ENCODE results near the gene NR6A1.

NR6A1 gene

GRCh38 chr9:124512806-124513204 lies 258.3 kb downstream of the NR6A1 start:
- DNase-seq: no peak

GRCh38 chr9:124511891-124512805 lies 259.0 kb downstream of the NR6A1 start:
- no peak for DNase-seq

- no peak for DNase-seq
Measured at GRCh38 chr9:124511426-124511840, 259.7 kb downstream of the NR6A1 start.

- DNase-seq: no peak
Measured at GRCh38 chr9:124510650-124511425, 260.3 kb downstream of the NR6A1 start.

DNA sequence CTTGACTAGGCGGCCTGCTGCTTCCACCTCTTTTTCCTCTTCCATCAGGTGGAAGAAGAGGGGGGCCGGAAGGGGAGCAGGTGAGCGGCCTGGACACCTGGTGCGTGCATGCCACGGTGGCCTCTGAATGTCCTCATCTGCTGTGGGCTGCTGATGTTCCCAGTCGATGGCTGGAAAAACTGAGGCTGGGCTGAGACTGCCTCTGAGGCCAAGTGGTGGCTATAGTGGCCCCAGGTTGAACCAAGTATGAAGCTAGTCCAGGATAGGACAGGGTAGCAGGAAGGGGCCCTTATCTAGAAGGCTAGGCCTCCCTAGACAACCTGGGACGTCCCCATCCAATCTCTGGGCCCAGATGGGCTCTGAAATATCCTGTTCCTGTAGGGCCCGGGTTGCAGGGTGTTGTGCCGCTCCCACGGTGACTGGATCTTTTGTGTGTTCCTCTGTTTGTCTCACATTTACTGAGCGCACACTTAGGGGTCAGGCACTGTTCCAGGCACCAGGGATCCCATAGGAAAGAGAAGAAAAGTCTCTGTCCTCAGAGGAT lies 263.2 kb downstream of the NR6A1 start:
- no peak for DNase-seq

DNA sequence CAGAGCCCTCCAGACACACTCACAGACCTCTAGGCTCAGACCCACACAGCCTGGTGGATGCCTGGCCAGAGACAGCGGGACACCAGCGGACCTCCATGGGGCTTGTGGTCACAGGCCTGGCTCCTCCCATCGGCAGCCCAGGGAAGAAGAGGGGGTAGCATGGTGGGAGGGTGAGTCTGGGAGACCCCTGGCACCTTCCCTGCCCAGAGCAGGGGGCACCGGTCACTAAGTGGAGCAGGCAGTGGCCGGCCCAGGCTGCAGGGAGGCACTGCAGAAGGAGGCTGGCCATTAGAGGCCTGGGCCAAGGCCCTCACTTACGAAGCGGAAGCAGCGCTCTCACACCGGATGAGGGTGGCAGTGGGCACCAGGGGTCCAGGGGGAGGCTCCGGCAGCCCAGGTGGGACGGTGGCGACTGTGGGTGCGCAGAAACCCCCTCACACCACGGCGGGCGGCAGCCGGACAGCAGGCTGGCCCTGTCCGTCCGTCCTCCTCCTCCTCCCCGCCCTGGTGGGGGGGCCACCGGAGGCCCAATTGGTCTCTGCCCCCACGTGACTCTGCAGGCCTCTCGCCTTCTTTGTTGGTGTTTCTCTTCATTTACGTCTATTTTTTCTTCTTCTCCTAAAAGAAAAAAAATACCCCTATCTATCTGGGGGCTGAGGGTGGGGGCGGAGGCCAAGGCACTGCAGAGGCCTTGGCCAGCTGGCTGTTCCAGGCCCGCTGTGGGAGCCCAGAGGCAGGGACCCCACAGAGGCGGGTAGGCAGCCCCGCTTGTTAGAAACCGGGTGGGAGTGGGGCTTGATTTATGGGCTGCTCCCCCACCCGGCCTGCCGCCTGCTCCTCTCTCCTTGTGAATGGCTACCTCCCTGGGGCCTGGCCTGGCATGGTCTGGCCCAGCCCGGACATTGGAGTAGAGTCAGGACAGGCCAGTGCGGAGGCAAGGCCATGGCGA lies 263.9 kb downstream of the NR6A1 start, which contains the start of gene NR5A1:
Gene NR5A1 (minus strand): TSS at position 469 of the 949 bp plus-strand sequence. CDS start 4,004 bp downstream, outside the sequence.
- DNase-seq: no peak

DNA sequence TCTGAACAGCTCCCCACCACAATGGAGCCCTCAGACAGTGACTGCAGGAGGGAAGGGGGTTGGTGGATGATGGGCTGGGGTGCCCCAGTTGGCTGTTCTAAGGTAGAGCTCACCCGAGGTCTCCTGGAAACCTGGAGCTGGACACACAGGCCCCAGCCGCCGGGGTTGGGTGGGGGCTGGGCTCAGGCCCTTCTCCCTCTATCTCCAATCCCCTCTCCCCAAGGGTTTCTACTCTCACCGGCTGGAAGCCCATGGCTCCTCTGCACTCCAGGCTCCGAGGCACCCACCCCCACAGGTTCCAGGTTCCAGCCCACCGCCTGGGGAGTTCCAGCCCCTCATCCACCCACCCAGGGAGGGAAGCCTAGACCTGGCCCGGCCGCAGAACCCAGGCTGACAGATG lies 264.7 kb downstream of the NR6A1 start:
- DNase-seq: no peak

- DNase-seq: no peak
Measured at GRCh38 chr9:124505901-124506346, 265.2 kb downstream of the NR6A1 start.

DNA sequence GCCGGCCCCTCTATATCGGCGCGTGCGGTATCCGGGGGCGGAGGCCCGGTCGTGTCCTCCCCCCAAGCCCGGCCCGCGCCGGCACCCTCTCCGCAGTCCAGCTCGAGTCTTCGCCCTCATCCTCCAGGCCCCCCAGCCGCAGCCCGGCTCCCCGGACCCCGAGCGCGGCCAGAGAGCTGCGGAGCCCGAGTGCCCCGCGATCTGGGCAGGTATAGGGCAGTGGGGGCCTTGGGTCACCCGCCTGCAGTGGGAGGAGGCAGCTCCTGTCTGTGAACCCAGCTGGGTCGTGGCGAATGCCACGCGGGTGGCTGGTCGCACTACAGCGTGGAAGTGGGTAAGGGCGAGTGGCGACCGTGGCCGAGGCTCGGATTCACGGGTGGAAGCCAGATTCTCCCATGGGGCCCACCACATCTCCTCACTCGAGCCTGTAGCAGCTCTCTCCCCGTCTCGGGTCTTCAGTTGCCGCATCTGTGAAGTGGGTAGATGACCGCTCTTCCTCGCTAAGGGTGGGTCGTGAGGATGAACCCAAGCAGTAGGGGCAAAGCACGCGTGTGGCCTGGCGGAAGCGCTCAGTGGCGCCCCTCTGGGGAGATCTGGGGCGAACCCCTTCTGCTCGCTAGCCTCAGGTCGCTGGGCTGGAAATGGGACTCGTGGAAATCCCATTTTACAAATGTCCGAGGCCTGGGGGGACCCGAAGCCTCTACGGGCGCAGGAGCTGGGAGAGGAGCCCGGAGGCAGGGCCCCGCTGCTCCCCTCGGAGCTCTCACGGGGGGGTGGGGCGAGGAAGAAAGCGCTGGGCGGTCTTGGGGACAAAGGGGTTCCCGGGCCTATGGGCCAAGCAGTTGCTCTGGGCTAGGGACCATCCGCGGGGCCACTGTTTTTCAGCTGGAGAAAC lies 265.9 kb downstream of the NR6A1 start:
- DNase-seq: no peak

DNA sequence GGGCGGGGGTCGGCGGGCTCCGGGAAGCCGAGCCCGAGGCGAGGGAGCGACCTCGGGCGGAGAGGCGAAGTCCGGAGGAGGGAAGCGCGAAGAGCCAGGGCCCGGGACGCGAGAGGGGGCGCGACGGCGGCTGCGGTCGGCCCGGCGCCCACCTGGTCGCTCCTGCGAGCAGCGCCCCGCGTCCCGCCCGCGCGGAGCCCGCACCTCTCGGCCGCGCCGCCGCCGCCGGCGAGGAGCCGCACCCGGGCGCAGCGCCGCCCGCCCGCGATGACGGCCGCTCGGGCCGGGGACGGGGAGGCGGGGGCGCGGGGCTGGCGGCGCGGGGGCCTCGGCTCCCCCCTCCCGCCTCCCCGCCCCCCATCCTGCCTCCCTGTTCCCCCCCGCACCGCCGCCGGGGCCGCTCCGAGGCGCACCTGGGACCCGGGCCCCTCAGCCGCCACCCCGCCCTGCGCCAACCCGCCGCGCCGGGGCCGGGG lies 266.5 kb downstream of the NR6A1 start:
- no peak for DNase-seq

GRCh38 chr9:124503713-124504529 lies 267.2 kb downstream of the NR6A1 start:
- DNase-seq: peak; percentile 60

DNA sequence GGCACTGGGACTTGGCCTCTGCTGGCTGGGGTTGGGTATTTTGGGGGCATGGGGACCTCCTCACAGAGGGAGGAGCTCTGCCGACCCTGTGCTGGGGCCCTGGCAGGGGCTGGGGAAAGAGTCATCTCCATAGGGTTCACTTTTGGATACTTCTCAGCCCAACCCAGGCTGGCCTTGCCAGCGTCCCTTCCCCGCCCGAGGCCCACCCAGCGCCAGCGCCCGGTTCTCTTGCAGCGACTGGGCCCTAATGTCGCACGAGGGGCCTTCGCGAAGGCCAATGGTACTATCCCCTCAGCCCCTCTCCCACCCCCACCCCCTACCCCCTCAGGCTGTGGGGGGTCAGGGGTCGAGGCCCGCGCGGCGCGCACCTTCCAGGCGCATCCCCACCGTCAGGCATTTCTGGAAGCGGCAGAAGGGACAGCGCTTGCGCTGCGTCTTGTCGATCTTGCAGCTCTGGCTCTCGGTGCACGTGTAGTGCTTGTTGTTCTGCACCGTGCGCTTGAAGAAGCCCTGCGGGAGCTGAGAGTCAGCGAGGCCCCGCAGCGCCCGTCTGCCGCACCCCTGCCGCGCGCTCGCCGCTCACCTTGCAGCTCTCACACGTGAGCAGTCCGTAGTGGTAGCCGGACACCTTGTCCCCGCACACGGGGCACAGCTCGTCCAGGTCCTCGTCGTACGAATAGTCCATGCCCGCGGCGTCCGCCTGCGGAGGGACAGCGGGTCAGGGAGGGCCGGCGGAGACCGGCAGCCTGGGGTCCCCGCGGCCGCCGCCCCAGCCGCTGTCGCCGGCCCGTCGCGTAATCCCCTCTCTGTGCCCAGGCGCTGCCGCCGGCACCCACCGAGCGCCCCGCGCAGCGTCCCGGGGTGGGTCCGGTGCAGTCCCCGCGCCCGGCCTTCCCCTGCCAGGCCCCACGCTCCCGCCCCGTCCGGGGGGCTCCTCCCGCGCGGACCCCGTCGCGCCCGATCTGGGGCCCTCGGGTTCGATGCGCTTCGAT lies 268.1 kb downstream of the NR6A1 start:
- DNase-seq: no peak

GRCh38 chr9:124501771-124502320 lies 269.3 kb downstream of the NR6A1 start:
- DNase-seq: no peak

GRCh38 chr9:124500796-124501611 lies 270.1 kb downstream of the NR6A1 start:
- no peak for DNase-seq

DNA sequence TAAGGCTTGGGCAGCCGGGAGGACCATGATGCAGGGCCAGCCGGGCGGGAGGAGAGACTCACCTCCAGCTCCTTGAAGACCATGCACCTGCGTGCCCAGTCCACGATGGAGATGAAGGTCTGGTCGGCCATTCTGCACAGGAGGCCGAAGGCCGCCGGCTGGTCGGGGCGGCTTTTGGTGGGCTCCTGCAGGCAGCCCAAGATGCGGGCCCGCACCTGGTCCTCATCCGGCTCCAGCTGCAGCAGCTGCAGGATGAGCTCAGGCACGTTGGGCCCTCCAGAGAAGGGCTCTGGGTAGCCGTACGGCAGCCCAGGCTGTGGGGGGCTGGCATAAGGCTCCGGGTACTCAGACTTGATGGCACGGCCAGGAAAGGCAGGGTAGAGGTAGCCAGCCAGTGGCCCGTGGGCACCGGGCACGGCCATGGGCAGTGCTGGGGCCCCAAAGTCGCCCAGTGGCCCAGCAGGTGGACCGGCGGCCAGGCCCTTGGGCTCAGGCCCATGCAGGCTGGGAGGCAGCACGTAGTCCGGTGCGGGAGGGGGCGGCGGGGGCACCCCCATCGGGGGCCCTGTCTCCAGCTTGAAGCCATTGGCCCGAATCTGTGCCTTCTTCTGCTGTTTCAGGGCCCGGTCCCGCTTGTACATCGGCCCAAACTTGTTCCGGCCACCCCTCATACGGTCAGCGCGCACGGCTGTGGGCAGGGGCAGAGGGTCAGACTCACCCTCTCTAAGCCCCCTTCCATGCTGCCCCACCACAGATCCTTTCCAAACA lies 270.9 kb downstream of the NR6A1 start:
- no peak for DNase-seq

DNA sequence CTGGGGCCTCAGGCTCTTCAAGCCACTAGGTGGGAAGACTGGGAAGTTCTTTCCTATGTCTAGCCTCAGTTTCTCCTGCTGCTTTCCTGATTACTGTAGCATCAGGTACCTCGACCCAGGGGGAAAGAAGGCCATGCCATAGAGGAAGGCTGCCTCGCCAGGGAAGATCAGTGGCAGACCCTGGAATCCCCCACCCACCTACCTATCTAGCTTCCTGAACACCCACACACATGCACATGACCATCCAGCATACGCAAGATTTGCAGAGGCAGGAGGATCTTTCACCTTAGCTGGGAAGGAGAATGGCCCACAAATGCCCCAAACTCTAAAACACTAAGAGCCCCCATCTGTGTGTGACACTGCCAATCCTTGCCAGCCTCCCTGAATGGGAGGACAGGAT lies 271.9 kb downstream of the NR6A1 start:
- no peak for DNase-seq

All from NCI-H69 (cell line).